ENCODE results near the gene PHOX2B. TPM values are rescaled to one million over a fixed set of nuclear protein-coding genes. Genes with fewer than 3 reads are reported as not detected.

The PHOX2B gene
- total RNA-seq, 4 donors from 2014 or later = not detected

DNA sequence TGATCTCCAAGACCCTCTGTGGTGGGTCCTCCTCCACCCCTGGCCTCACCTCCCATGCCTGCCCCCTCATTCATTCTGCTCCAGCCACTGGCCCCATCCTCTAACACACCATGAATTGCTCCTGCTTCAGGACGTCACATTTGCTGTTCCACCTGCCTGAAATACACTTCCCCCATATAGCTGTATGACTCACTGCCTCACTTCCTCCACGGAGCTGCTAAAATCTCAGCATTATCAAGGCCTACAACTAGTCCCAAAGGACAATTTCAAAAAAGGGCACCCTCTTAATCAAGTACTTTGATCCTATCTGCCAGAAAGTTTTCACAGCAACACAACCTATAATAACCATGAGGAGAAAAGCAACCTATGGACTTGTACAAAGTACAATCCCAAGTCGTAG is 43.6 kb upstream of the PHOX2B start:
- H3K9me3 ChIP-seq = no peaks in the 10 kb centered on the region
- no peaks in the 10 kb centered on the region for H3K4me1 ChIP-seq
- no peaks in the 10 kb centered on the region for H3K36me3 ChIP-seq
- peaks cover 0 to 7% (median 0%) of the 10 kb centered on the region in 3 donors for H3K27me3 ChIP-seq
- H3K27ac ChIP-seq = no peak overlapping the region
- no peak overlapping the region for H3K4me3 ChIP-seq
- no peak for DNase-seq
- in situ Hi-C loops (cut with MboI; ENCODE audit: low sequenced_read_pairs in 4 of 4) (no loop called here), intact Hi-C loops (cut with DNase I; ENCODE audit: low total_unique reads) (no loop called here)
- no peak for TF ChIP-seq POLR2A (IDR thresholded peaks at IDR 0.05)
- TF ChIP-seq, protein P1, sequence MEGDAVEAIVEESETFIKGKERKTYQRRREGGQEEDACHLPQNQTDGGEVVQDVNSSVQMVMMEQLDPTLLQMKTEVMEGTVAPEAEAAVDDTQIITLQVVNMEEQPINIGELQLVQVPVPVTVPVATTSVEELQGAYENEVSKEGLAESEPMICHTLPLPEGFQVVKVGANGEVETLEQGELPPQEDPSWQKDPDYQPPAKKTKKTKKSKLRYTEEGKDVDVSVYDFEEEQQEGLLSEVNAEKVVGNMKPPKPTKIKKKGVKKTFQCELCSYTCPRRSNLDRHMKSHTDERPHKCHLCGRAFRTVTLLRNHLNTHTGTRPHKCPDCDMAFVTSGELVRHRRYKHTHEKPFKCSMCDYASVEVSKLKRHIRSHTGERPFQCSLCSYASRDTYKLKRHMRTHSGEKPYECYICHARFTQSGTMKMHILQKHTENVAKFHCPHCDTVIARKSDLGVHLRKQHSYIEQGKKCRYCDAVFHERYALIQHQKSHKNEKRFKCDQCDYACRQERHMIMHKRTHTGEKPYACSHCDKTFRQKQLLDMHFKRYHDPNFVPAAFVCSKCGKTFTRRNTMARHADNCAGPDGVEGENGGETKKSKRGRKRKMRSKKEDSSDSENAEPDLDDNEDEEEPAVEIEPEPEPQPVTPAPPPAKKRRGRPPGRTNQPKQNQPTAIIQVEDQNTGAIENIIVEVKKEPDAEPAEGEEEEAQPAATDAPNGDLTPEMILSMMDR (IDR thresholded peaks at IDR 0.05 in 4 of 5, conservative IDR thresholded peaks at IDR 0.05 in 1 of 5) = no peak
- ATAC-seq = no peak

DNA sequence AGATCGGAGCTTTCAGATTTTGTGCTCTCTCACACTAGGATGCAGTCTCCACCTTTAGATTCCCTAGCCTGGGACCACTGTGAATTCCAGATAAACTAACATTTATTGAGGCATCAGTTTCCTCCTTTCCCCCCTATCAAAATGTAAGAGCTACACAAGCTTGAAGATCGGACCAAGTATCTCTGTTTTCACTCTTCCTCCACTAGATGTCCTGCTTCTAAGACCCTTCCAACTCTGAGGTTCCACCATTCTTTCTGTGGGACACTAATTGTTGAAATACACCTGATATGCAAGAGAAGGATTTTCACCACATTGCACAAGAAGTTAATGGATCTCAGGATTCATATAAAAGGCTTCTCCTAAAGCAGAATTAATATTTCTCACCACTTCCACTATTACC is 43.0 kb upstream of the PHOX2B start:
- Histone ChIP-seq H3K4me1 (no peaks in the 10 kb centered on the region), H3K36me3 (no peaks in the 10 kb centered on the region), H3K9me3 (no peaks in the 10 kb centered on the region), H3K27ac (no peak overlapping the region), H3K4me3 (no peak overlapping the region), H3K27me3 (peaks cover 0 to 7% (median 0%) of the 10 kb centered on the region in 3 donors)
- ATAC-seq (no peak), DNase-seq (no peak)
- TF ChIP-seq, protein P1 (IDR thresholded peaks at IDR 0.05 in 4 of 5, conservative IDR thresholded peaks at IDR 0.05 in 1 of 5) = no peak
- TF ChIP-seq POLR2A (IDR thresholded peaks at IDR 0.05) = no peak
- in situ Hi-C loops (cut with MboI; ENCODE audit: low sequenced_read_pairs in 4 of 4) = no loop called here
- intact Hi-C loops (cut with DNase I; ENCODE audit: low total_unique reads) = no loop called here

DNA sequence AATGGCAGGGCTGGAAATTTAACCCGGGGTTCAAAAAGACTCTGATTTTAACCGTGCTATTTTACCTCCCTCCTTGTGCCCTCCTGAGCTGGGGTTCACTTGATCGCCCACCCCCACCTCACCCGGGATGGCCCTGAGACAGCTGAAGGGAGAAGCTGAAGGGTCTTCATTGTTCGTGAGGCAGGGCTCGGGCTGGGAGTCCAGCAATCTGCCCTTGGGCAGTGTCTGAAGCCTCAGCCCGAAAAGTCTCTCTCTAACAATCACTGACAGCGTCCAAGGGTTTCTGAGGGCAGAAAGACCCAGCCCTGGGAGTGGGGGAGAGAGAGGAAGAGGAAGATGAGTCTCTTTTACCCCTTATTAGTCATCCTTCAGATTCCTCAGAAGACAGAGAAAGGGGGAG is 39.4 kb upstream of the PHOX2B start:
- no peaks in the 10 kb centered on the region for H3K9me3 ChIP-seq
- H3K4me1 ChIP-seq = no peaks in the 10 kb centered on the region
- TF ChIP-seq, protein P1 (IDR thresholded peaks at IDR 0.05 in 4 of 5, conservative IDR thresholded peaks at IDR 0.05 in 1 of 5) = no peak
- no peak for TF ChIP-seq POLR2A (IDR thresholded peaks at IDR 0.05)
- ATAC-seq (no peak), DNase-seq (no peak)
- in situ Hi-C loops (cut with MboI; ENCODE audit: low sequenced_read_pairs in 4 of 4) = no loop called here
- H3K4me3 ChIP-seq = no peak overlapping the region
- peaks cover 0 to 7% (median 0%) of the 10 kb centered on the region in 3 donors for H3K27me3 ChIP-seq
- no peak overlapping the region for H3K27ac ChIP-seq
- no peaks in the 10 kb centered on the region for H3K36me3 ChIP-seq
- intact Hi-C loops (cut with DNase I; ENCODE audit: low total_unique reads) = no loop called here

DNA sequence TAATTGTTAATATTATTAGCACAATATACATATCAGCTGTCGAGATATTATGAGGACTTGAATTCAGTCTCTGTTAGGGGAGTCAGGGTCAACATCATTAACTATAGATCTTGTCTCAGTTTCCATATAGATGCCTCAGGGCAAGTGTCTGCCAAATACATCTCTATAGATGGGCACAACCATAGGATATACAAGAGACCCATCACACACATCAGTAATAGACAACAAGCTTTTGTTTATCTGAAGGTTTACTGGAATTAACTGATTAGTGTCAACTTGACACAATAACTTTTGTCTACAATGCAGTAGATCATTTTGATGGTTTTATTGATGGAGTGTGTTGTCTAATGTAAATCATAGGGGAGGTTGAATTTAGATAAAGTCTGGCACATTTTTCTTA is 37.1 kb upstream of the PHOX2B start:
- intact Hi-C loops (cut with DNase I; ENCODE audit: low total_unique reads) = no loop called here
- H3K4me3 ChIP-seq = no peak overlapping the region
- H3K9me3 ChIP-seq = no peaks in the 10 kb centered on the region
- H3K4me1 ChIP-seq = no peaks in the 10 kb centered on the region
- H3K36me3 ChIP-seq = no peaks in the 10 kb centered on the region
- no peak for DNase-seq
- ATAC-seq = no peak
- no peak overlapping the region for H3K27ac ChIP-seq
- H3K27me3 ChIP-seq = peaks cover 0 to 7% (median 0%) of the 10 kb centered on the region in 3 donors
- in situ Hi-C loops (cut with MboI; ENCODE audit: low sequenced_read_pairs in 4 of 4) = no loop called here
- TF ChIP-seq, protein P1 (IDR thresholded peaks at IDR 0.05 in 4 of 5, conservative IDR thresholded peaks at IDR 0.05 in 1 of 5) = no peak
- no peak for TF ChIP-seq POLR2A (IDR thresholded peaks at IDR 0.05)
